DMS53 (cell line): ENCODE data around the gene PHACTR4.
A peak's percentile ranks its signal among the peaks of the same experiment; 100 is the strongest.
"Not testable (repeated sequence)": the region's sequence is repeated elsewhere in the genome, so short reads cannot be mapped to it uniquely, and the experiment has no call there.

Experiments used
- DNase-seq: peaks from one replicate; lab custom pipeline; 2025; lab: John Stamatoyannopoulos, UW

Gene PHACTR4

GRCh38 chr1:28436211-28436769, 66.8 kb downstream of the PHACTR4 start:
- peak; percentile 31 for DNase-seq

- peak; percentile 74 for DNase-seq
These were observed 67.9 kb downstream of the PHACTR4 start for GRCh38 chr1:28437264-28437923.

DNA sequence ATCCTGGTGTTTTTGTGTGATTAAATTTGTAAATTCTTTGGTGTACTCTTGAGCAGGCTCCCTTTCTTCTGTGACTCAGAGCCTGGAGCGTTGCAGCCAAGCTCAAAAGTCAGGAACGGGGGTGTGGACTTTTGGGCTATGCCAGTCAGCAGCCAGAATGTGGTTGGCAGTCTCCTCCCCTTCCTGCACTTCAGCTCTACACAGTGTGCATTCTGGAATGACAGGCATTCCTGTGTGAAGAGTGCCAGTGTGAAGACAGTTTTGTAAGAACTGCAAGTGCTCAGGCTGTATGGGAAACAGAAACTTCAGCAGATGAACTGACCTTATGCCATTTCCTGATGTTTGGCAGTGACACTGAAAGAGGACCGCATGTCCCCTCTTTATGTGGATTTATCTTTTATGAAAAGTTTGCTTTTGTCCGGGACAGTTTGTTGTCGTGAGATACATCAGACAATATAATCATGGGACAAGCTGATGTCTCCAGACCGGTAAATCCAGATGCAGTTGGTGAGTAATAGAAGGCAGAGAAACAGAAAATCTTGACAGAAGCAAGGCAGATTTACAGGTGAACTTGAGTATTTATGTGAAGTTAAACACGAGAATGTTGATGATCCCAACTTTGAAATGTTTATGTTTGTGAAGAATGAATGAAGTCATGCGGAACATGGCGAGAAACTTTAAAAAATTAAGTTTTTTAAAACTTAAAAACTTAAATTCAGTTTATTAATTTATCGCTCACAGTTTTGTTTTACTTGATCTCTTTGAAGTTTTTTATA, 68.6 kb downstream of the PHACTR4 start:
- peak; percentile 90 for DNase-seq

DNA sequence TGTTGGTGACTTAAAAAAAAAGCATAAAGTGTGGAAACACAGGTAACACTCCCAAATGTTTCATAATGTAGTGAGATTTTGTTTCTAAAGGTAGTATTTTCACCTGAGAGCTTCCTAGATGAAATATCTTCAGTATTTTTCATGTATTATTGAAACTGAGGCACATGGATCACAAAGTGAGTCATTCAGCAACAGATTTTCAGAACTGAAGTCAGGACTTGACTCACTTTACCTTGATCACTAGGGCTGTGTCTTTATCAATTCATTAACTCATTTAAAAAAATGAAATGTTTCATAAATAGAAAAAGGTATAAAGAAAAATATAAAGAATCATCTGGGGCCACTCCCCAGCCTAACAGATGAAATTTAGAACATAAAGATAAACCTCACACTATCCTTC, 69.8 kb downstream of the PHACTR4 start:
- DNase-seq = no peak

DNA sequence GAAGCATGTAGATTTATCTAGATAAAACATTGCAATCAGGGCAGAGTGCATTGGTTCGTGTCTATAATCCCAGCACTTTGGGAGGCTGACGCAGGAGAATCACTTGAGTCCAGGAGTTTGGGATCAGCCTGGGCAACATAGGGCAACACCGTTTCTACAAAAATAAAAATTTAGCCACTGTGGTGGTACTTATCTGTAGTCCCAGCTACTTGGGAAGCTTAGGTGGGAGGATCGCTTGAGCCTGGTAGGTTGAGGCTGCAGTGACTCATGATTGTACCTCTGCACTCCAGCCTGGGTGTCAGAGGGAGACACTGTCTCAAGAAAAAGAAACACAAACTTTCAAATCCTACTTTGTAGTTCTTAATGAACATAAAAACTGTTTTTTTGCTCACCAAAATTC, 72.1 kb downstream of the PHACTR4 start:
- DNase-seq = no peak

DNA sequence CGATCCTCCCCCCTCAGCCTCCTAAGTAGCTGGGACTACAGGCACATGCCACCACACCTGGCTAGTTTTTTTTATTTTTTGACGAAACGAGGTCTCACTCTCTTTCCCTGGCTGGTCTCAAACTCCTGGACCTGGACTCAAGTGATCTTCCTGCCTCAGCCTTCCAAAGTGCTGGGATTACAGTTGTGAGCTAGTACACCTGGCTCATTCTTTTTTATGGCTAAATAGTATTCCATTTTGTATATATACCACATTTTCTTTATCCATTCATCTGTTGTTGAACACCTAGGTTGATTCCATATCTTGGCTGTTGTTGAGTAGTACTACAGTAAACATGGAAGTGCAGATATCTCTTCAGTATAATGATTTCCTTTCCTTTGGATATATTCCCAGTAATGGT, 74.0 kb downstream of the PHACTR4 start:
- no peak for DNase-seq

GRCh38 chr1:28447679-28448078, 78.1 kb downstream of the PHACTR4 start:
- DNase-seq = no peak

DNA sequence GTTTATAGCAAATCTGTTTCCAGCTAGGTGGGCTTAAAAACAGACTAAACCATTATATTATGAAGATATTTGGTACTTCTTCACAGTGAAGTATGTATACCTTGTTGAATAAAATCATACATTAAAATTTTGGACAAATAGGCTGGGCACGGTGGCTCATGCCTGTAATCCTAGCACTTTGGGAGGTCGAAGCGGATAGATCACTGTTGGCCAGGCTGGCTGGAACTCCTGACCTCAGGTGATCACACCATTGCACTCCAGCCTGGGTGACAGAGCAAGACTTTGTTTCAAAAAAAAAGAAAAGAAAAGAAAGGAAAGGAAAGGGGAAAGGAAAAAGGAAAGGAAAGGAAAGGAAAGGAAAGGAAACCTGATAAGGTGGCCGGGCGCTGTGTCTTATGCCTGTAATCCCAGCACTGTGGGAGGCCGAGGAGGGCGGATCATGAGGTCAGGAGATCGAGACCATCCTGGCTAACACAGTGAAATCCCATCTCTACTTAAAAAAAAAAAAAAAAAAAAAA, 78.6 kb downstream of the PHACTR4 start:
- DNase-seq = not testable (repeated sequence)

DNA sequence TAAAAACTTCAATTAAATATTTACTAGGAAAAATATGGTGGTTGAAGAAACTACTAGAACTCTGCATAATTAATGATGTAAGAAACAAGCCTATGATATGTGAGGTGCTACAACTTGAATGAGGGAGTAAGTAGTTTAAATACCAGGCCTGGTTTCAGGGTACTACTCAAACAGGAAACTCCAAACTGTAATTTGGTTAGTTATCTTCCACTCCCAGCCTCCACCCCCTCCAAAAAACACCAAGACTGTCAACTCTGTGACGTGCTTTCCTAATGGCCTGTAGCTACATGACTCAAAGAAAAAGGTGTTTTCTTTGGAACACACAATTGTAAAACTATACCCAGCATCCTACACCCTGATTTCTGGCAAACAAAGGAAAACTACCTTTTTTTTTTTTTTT, 80.4 kb downstream of the PHACTR4 start:
- no peak for DNase-seq

DNA sequence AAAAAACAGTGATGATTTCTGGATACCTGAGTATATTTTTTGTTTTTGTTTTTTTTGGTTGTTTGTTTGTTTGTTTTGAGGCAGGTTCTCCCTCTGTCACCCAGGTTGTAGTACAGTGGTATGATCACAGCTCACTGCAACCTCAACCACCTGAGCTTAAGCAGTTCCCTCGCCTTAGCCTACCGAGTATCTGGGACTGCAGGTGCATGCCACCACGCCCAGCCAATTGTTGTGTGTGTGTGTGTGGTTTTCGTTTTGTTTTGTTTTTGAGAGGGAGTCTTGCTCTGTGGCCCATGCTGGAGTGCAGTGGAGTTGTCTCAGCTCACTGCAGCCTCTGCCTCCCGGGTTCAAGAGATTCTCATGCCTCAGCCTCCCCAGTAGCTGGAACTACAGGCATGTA, 81.0 kb downstream of the PHACTR4 start:
- DNase-seq = no peak

- no peak for DNase-seq
These were observed 81.5 kb downstream of the PHACTR4 start for GRCh38 chr1:28451011-28451410.

GRCh38 chr1:28456078-28456477, 86.5 kb downstream of the PHACTR4 start:
- no peak for DNase-seq

- DNase-seq = no peak
These were observed 88.1 kb downstream of the PHACTR4 start for GRCh38 chr1:28457678-28458077.

- no peak for DNase-seq
These were observed 89.0 kb downstream of the PHACTR4 start for GRCh38 chr1:28458237-28459228.

- DNase-seq = no peak
These were observed 96.8 kb downstream of the PHACTR4 start for GRCh38 chr1:28466226-28466778.

GRCh38 chr1:28470146-28470545, 100.6 kb downstream of the PHACTR4 start:
- DNase-seq = no peak

DNA sequence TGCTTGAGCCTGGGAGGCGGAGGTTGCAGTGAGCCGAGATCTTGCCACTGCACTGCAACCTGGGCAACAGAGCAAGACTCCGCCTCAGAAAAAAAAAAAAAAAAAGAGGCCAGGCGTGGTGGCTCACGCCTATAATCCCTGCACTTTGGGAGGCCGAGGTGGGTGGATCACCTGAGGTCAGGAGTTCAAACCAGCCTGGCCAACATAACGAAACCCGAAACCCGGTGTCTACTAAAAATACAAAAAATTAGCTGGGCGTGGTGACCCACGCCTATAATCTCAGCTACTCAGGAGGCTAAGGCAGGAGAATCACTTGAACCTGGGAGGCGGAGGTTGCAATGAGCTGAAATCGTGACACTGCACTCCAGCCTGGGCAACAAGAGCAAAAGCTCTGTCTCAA, 110.0 kb downstream of the PHACTR4 start:
- DNase-seq = not testable (repeated sequence)

DNA sequence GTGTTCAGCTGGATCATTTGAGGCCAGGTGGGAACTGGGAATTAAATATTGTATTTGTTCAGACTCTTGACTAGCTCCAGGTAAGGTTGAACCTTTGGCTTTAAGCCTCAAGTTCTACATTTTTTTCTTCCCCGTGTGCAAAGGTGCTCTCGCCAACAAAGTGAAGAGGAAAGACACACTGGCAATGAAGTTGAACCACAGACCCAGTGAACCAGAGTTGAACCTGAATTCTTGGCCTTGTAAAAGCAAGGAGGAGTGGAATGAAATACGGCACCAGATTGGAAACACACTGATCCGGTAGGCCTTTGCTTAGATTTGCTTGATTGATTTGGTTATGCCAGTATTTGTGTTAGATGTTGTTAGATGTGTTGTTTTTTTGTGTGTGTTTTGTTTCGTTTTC, 110.8 kb downstream of the PHACTR4 start:
- DNase-seq = no peak

GRCh38 chr1:28482138-28482537, 112.6 kb downstream of the PHACTR4 start:
- no peak for DNase-seq

DNA sequence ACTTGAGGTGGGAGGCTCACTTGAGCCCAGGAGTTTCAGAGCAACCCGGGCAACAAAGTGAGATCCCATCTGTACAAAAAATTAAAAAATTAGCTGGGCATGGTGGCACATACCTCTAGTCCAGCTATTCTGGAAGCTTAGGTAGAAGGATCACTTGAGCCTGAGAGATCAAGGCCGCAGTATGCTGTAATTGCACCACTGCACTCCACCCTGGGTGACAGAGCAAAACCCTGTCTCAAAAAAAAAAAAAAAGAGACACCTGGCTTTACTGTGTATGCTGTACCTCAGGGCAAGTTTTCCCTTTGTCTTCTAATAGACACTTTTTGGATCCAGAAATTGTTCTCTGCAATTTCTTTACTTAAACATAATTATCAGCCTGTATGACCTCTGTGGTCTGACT, 113.2 kb downstream of the PHACTR4 start:
- no peak for DNase-seq

- DNase-seq = no peak
These were observed 125.2 kb downstream of the PHACTR4 start for GRCh38 chr1:28494737-28495136.

- DNase-seq = no peak
These were observed 130.0 kb downstream of the PHACTR4 start for GRCh38 chr1:28499553-28499952.
